ENCODE measurements around the gene ODC1.

The ODC1 gene

GRCh38 chr2:10415048-10415447 is 33.1 kb downstream of the ODC1 start:
- no peak for DNase-seq (ENCODE audit: low read depth, low spot score)

- DNase-seq (ENCODE audit: low read depth, low spot score): no peak
These were observed 33.5 kb downstream of the ODC1 start for GRCh38 chr2:10414591-10414990.

- DNase-seq (ENCODE audit: low read depth, low spot score): no peak
These were observed 34.1 kb downstream of the ODC1 start for GRCh38 chr2:10413991-10414451.

GRCh38 chr2:10413503-10413902 is 34.6 kb downstream of the ODC1 start:
- no peak for DNase-seq (ENCODE audit: low read depth, low spot score)

- peak; percentile 56 for DNase-seq (ENCODE audit: low read depth, low spot score)
These were observed 35.7 kb downstream of the ODC1 start for GRCh38 chr2:10412380-10412779.

GRCh38 chr2:10411557-10411956 is 36.6 kb downstream of the ODC1 start:
- no peak for DNase-seq (ENCODE audit: low read depth, low spot score)

- DNase-seq (ENCODE audit: low read depth, low spot score): no peak
These were observed 37.2 kb downstream of the ODC1 start for GRCh38 chr2:10410823-10411437.

GRCh38 chr2:10410001-10410822 is 37.9 kb downstream of the ODC1 start:
- no peak for DNase-seq (ENCODE audit: low read depth, low spot score)

- peak; percentile 40 for DNase-seq (ENCODE audit: low read depth, low spot score)
These were observed 39.2 kb downstream of the ODC1 start for GRCh38 chr2:10408649-10409579.

GRCh38 chr2:10407841-10408648 is 40.1 kb downstream of the ODC1 start:
- peak; percentile 45 for DNase-seq (ENCODE audit: low read depth, low spot score)

GRCh38 chr2:10407432-10407831 is 40.7 kb downstream of the ODC1 start:
- no peak for DNase-seq (ENCODE audit: low read depth, low spot score)

- no peak for DNase-seq (ENCODE audit: low read depth, low spot score)
These were observed 41.5 kb downstream of the ODC1 start for GRCh38 chr2:10406491-10407188.

- no peak for DNase-seq (ENCODE audit: low read depth, low spot score)
These were observed 42.1 kb downstream of the ODC1 start for GRCh38 chr2:10406016-10406415.

- no peak for DNase-seq (ENCODE audit: low read depth, low spot score)
These were observed 42.7 kb downstream of the ODC1 start for GRCh38 chr2:10405448-10405847.

- no peak for DNase-seq (ENCODE audit: low read depth, low spot score)
These were observed 43.6 kb downstream of the ODC1 start for GRCh38 chr2:10404324-10405143.

- DNase-seq (ENCODE audit: low read depth, low spot score): no peak
These were observed 45.4 kb downstream of the ODC1 start for GRCh38 chr2:10402653-10403215.

- DNase-seq (ENCODE audit: low read depth, low spot score): no peak
These were observed 46.0 kb downstream of the ODC1 start for GRCh38 chr2:10402062-10402585.

- no peak for DNase-seq (ENCODE audit: low read depth, low spot score)
These were observed 46.9 kb downstream of the ODC1 start for GRCh38 chr2:10400978-10401951.
